OCI-LY1 (cell line): Measurements from ENCODE around the gene ITK.

Experiments used
- CTCF ChIP-seq: fragments of 200-600 bp; sonication (generic), shearing (Covaris generic); IDR thresholded peaks from 2 replicates; pipeline ENCODE4 v1.5.1; 2017; ENCODE audit warnings: mild to moderate bottlenecking, antibody characterized with exemption, low read length, moderate library complexity, mixed read lengths
- EZH2 ChIP-seq: fragments of 200-600 bp; sonication (generic), shearing (Covaris generic); IDR thresholded peaks from 2 replicates; pipeline ENCODE4 v1.8.0; 2017; ENCODE audit warnings: borderline replicate concordance, mixed run types, mild to moderate bottlenecking, antibody characterized with exemption, low read length, moderate library complexity, mixed read lengths

DNA sequence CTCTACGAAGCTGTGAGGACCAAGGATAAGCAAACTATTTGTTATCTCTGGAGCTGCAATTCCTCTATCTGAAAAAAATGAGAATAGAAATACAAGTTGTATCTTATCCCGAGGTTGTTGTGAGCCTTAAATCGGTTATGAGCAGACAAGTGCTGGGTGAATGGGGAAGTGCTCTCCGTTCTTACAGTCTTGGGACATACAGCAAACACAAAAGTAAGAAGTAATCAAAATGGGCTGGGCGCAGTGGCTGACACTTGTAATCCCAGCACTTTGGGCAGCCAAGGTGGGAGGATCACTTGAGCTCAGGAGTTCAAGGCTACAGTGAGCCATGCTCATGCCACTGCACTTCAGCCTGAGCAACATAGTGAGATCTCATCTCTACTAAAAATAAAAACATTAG is 31.7 kb downstream of the ITK start:
- TF ChIP-seq CTCF (no peak), EZH2 (no peak)
